Measurements from ENCODE around the gene DYNLT5.
"Not testable (repeated sequence)": the region's sequence is repeated elsewhere in the genome, so short reads cannot be mapped to it uniquely, and the experiment has no call there.

DYNLT5 gene

DNA sequence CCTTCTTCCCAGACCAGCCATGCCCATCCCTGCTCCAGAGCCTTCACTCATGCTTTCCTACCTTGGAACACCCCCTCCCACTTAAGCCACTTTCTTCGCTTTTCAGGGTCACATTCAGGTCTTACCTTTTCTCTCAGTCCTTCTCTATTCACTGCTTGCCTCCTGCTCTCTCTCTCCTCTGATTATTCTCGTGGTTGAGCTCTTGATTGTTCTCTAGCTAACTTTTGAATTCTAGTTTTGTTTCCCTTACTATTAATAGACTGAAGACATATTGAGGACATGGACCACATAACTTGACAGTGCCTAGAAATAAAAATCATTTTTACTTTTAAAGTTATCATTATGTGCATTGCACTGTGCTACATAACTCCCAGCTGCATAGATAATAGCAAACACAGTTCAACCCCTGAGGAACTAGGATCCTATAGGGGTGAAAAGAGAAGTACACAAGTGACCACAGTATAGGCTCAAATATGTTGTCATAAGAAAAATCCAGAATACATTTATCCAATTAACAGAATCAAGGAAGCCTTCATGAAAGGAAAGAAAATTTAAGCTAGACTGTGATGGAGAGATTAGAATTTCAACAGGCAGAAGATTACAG is 27.3 kb downstream of the DYNLT5 start:
- no peak overlapping the region; the same call in 1 of the 2 replicates for H3K4me3 ChIP-seq (ENCODE audit: low read depth, low read length)

DNA sequence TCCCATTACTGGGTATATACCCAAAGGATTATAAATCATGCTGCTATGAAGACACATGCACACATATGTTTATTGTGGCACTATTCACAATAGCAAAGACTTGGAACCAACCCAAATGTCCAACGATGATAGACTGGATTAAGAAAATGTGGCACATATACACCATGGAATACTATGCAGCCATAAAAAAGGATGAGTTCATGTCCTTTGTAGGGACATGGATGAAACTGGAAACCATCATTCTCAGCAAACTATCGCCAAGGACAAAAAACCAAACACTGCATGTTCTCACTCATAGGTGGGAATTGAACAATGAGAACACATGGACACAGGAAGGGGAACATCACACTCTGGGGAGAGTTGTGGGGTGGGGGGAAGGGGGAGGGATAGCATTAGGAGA is 33.5 kb downstream of the DYNLT5 start:
- H3K4me3 ChIP-seq (ENCODE audit: low read depth, low read length); DNase-seq (ENCODE audit: low read depth): not testable (repeated sequence)

More for the DNA sequence above, 27.3 kb downstream of the DYNLT5 start:
- no peak for DNase-seq (ENCODE audit: low read depth)
- TF ChIP-seq, protein P1, sequence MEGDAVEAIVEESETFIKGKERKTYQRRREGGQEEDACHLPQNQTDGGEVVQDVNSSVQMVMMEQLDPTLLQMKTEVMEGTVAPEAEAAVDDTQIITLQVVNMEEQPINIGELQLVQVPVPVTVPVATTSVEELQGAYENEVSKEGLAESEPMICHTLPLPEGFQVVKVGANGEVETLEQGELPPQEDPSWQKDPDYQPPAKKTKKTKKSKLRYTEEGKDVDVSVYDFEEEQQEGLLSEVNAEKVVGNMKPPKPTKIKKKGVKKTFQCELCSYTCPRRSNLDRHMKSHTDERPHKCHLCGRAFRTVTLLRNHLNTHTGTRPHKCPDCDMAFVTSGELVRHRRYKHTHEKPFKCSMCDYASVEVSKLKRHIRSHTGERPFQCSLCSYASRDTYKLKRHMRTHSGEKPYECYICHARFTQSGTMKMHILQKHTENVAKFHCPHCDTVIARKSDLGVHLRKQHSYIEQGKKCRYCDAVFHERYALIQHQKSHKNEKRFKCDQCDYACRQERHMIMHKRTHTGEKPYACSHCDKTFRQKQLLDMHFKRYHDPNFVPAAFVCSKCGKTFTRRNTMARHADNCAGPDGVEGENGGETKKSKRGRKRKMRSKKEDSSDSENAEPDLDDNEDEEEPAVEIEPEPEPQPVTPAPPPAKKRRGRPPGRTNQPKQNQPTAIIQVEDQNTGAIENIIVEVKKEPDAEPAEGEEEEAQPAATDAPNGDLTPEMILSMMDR (IDR thresholded peaks at IDR 0.05; ENCODE audit: insufficient read depth, low read depth, low read length, missing control alignments) = no peak

DNA sequence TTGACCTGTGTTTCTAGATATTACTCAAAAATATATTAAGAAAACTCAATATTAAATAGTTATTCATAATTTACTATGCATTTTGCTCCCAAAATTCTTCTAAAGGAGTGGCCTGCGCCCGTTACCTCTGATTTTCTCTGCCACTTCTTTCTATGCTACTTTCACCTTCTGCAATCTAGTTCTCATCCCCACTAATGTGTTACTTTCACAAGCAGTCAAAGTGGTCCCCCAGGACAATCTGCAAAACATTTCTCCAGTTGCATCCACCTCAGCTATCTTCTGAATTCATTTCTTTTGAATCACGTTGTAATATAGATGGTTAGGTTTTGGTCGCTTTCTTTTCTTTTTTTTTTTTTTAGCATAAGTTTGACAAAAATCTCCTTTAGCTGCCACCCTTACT is 35.4 kb downstream of the DYNLT5 start:
- H3K4me3 ChIP-seq (ENCODE audit: low read depth, low read length) = no peak overlapping the region
- DNase-seq (ENCODE audit: low read depth) = peak; percentile 30
- TF ChIP-seq, protein P1 (IDR thresholded peaks at IDR 0.05; ENCODE audit: insufficient read depth, low read depth, low read length, missing control alignments) = no peak

DNA sequence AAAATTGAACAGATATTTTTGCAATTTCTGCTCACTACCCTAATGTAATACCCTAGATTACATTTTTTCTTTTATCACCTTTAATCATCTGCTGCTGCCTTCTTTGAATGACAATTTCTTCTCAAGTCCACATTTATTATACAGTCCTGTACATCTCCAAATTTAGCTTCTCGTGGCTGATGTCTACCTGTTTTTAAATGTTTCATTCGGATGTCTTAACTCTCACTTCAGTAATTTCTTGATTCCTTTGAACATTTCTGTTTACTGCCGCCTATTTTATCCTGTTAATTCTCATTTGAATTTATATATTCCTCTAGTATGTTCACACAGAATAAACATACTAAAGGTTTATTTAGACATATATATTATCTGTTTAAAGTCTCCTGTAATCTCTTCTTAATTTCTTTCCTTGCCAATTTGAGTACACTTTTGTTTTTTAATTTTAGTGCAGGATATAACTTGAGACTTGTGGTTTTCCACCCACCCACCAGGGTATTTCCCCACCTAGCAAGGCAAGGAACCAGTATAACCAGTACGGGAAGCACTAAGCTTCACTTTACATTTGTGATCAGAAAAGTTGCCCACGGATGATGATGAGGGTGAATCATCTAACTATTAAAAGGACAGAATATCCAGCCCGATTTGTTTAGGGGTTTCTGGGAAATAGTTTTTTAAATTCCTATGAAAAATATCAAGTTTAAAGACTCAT is 36.1 kb downstream of the DYNLT5 start:
- TF ChIP-seq, protein P1 (IDR thresholded peaks at IDR 0.05; ENCODE audit: insufficient read depth, low read depth, low read length, missing control alignments) = no peak
- DNase-seq (ENCODE audit: low read depth) = peak; percentile 54
- H3K4me3 ChIP-seq (ENCODE audit: low read depth, low read length) = no peak overlapping the region

DNA sequence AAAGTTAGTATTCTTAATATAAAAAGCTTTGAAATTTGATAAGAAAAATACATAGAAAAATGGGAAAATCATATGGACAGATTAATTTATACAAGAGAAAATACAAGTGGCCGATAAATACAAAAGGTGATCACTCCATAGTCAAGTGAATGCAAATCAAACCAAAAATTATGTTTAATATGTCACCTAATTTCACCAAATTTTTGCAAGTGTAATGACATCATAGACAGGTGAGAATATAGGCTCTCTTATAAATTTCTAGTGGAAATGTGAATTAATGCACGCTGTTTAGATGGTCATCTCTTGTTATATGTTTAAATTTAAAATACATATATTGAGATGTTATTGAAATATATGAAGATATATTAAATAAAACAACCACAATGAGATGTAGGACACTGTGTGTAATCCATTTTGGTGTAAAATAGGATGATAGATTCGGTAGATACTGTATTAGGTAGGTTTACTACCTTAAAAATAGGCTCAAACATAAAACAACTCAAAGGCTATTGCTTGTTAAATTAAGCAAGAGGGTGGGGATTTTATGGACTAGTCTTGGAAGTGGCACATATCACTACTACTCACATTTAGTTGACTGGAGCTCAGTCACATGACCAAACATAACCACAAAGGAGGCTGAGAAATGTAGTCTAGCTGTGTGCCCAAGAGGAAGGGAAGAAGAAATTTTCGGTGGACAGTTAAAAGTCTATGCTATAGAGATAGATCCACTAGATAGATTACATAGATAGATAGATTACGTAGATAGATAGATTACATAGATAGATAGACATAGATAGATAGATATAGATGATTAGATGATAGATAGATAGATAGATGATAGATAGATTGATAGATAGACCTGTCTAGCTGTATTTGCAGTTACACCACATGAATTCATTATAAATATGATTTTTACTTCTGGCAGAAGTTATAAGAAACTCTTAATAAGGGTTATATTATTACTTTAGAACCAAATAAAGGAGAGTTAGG is 39.7 kb downstream of the DYNLT5 start:
- DNase-seq (ENCODE audit: low read depth) = no peak
- TF ChIP-seq, protein P1 (IDR thresholded peaks at IDR 0.05; ENCODE audit: insufficient read depth, low read depth, low read length, missing control alignments) = no peak

DNA sequence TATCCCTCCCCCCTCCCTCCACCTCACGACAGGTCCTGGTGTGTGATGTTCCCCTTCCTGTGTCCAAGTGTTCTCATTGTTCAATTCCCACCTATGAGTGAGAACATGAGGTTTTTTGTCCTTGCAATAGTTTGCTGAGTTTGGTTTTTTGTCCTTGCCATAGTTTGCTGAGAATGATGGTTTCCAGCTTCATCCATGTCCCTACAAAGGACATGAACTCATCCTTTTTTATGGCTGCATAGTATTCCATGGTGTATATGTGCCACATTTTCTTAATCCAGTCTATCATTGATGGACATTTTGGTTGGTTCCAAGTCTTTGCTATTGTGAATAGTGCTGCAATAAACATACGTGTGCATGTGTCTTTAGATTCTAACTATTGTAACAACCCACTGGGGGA is 43.6 kb downstream of the DYNLT5 start:
- not testable (repeated sequence) for H3K4me3 ChIP-seq (ENCODE audit: low read depth, low read length); DNase-seq (ENCODE audit: low read depth)

More for the DNA sequence above, 39.7 kb downstream of the DYNLT5 start:
- no peak overlapping the region for H3K4me3 ChIP-seq (ENCODE audit: low read depth, low read length)

DNA sequence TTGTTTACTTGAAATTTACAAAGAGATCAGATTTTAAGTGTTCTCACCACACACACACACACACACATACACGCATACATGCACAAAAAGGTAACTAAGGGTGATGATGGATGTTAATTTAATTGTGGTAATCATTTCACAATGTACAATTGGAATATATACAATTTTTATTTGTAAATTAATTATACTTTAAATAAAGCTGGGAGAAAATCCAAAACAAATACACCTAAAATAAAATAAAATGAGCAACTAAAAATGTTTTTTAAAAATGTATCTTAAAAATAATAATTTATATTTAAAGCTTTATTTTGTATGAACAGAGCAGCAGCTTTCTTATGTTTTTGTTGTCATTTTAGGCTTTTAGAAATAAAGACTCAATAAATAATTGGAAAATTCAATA is 57.0 kb downstream of the DYNLT5 start:
- TF ChIP-seq, protein P1 (IDR thresholded peaks at IDR 0.05; ENCODE audit: insufficient read depth, low read depth, low read length, missing control alignments) = no peak
- no peak for DNase-seq (ENCODE audit: low read depth)
- no peak overlapping the region for H3K4me3 ChIP-seq (ENCODE audit: low read depth, low read length)

Data from GM12865 (cell line).